H1 (cell line): ENCODE data around the gene TRABD2B. TPM values are rescaled to one million over a fixed set of nuclear protein-coding genes. Genes with fewer than 3 reads are reported as not detected.

ENCODE experiments used
- CTCF ChIA-PET: fragments of 300-600 bp; sonication (Branson Sonifier 250); formaldehyde crosslinking; loops from one replicate; lab custom pipeline; 2021; ENCODE audit not compliant: partially characterized antibody; lab: Charles Lee
- POLR2A ChIA-PET: fragments of 300-600 bp; sonication (Branson Sonifier 250); formaldehyde crosslinking; loops from one replicate; lab custom pipeline; 2021; ENCODE audit warnings: inconsistent platforms; ENCODE audit not compliant: partially characterized antibody; lab: Charles Lee
- DNase-seq, 2 experiments: peaks; one replicate each; pipeline versions ENCODE4 v3.0.0 to v3.0.0-alpha.2; 2010 to 2022; ENCODE audit warnings: low spot score in 2 of 2, low read depth in 1 of 2, mixed read lengths in 1 of 2
- FAIRE-seq: peaks from 2 replicates; lab custom pipeline; 2011; peaks lifted over from hg19 to GRCh38; lab: Jason Lieb, UNC
- H2AFZ ChIP-seq: 2 replicates; pipeline ENCODE4 v1.8.1; 2012; ENCODE audit warnings: low read length, inconsistent platforms
- H2AK5ac ChIP-seq: 2 replicates; pipeline ENCODE4 v1.6.1; 2013; ENCODE audit warnings: low read depth, low read length
- H2BK120ac ChIP-seq: replicated peaks from 2 replicates; pipeline ENCODE3; 2013; ENCODE audit warnings: low read depth, low read length, inconsistent platforms
- H2BK12ac ChIP-seq: 2 replicates; pipeline ENCODE4 v1.6.1; 2013; ENCODE audit warnings: low read depth, low read length
- H2BK15ac ChIP-seq: 2 replicates; pipeline ENCODE4 v1.6.1; 2013; ENCODE audit warnings: low read length
- H2BK20ac ChIP-seq: 2 replicates; pipeline ENCODE4 v1.6.1; 2013; ENCODE audit warnings: low read length
- H2BK5ac ChIP-seq: 2 replicates; pipeline ENCODE4 v1.6.1; 2013; ENCODE audit warnings: low read depth, low read length
- H3K14ac ChIP-seq: 2 replicates; pipeline ENCODE4 v1.6.1; 2013; ENCODE audit warnings: inconsistent platforms; ENCODE audit not compliant: insufficient read length
- H3K18ac ChIP-seq: 2 replicates; pipeline ENCODE4 v1.6.1; 2013; ENCODE audit warnings: low read length; ENCODE audit errors: extremely low read depth
- H3K23ac ChIP-seq: 2 replicates; pipeline ENCODE4 v1.6.1; 2013; ENCODE audit warnings: inconsistent platforms; ENCODE audit not compliant: insufficient read length
- H3K23me2 ChIP-seq: 2 replicates; pipeline ENCODE4 v1.6.1; 2013; ENCODE audit warnings: low read depth, low read length
- H3K27ac ChIP-seq: 2 replicates; pipeline ENCODE4 v1.6.1; 2011; ENCODE audit warnings: low read depth, low read length, inconsistent platforms
- H3K27me3 ChIP-seq, 4 experiments: replicated peaks in 1 of 4; 1 replicate in 1 of 4; 2 replicates in 3 of 4; pipeline versions ENCODE4 v1.6.1 to v1.8.1; 2011 to 2013; ENCODE audit warnings: low read length in 3 of 4, mild to moderate bottlenecking in 3 of 4, inconsistent platforms in 2 of 4, mixed read lengths in 2 of 4, moderate library complexity in 1 of 4; ENCODE audit not compliant: control insufficient read depth in 3 of 4, insufficient read depth in 3 of 4; ENCODE audit errors: extremely low read depth in 1 of 4
- H3K36me3 ChIP-seq, 4 experiments: 2 replicates each; pipeline versions ENCODE4 v1.6.1 to v1.8.1; 2011 to 2013; ENCODE audit warnings: mild to moderate bottlenecking in 4 of 4, low read length in 3 of 4, moderate library complexity in 2 of 4, control low read depth in 1 of 4, inconsistent platforms in 1 of 4; ENCODE audit not compliant: insufficient read depth in 4 of 4, control insufficient read depth in 2 of 4
- H3K4ac ChIP-seq: replicated peaks from 2 replicates; pipeline ENCODE3; 2013; ENCODE audit warnings: low read length, low read depth, mixed read lengths, inconsistent platforms; ENCODE audit not compliant: insufficient read length
- H3K4me1 ChIP-seq, 4 experiments: replicated peaks in 1 of 4; 1 replicate in 1 of 4; 2 replicates in 3 of 4; pipeline versions ENCODE4 v1.6.1 to v1.8.1; 2011 to 2013; ENCODE audit warnings: low read length in 3 of 4, inconsistent platforms in 2 of 4, mixed read lengths in 1 of 4; ENCODE audit not compliant: insufficient read depth in 4 of 4, control insufficient read depth in 3 of 4
- H3K4me2 ChIP-seq, 2 experiments: 2 replicates each; pipeline versions ENCODE4 v1.6.1 to v1.8.1; 2011 to 2013; ENCODE audit warnings: low read depth in 2 of 2, low read length in 2 of 2, control low read depth in 1 of 2, inconsistent platforms in 1 of 2, mild to moderate bottlenecking in 1 of 2; ENCODE audit not compliant: insufficient read depth in 1 of 2
- H3K4me3 ChIP-seq, 4 experiments: fragments of 200-600, 300-600 bp in 1 of 4; sonication (generic), shearing (Covaris generic), sonication (Bioruptor Twin) in 1 of 4; 2 replicates each; pipeline versions ENCODE4 v1.5.1 to v1.8.1; 2011 to 2016; ENCODE audit warnings: low read length in 4 of 4, low read depth in 3 of 4, control low read depth in 2 of 4, inconsistent platforms in 2 of 4, mild to moderate bottlenecking in 2 of 4, mixed read lengths in 1 of 4, moderate library complexity in 1 of 4; ENCODE audit not compliant: insufficient read depth in 2 of 4; ENCODE audit errors: extremely low read depth in 1 of 4
- H3K56ac ChIP-seq: replicated peaks from 2 replicates; pipeline ENCODE3; 2013; ENCODE audit warnings: low read depth, mild to moderate bottlenecking, mixed read lengths, low read length, inconsistent platforms; ENCODE audit not compliant: insufficient read length
- H3K79me1 ChIP-seq: 2 replicates; pipeline ENCODE4 v1.6.1; 2013; ENCODE audit warnings: low read depth, low read length, control low read depth
- H3K79me2 ChIP-seq, 2 experiments: 2 replicates each; pipeline versions ENCODE4 v1.6.1 to v1.8.1; 2012 to 2013; ENCODE audit warnings: low read length in 2 of 2, mild to moderate bottlenecking in 2 of 2, inconsistent platforms in 1 of 2; ENCODE audit not compliant: insufficient read depth in 2 of 2, control insufficient read depth in 1 of 2
- H3K9ac ChIP-seq, 4 experiments: replicated peaks in 1 of 4; 1 replicate in 1 of 4; 2 replicates in 3 of 4; pipeline versions ENCODE4 v1.6.1 to v1.8.1; 2011 to 2013; ENCODE audit warnings: low read depth in 3 of 4, low read length in 3 of 4, control low read depth in 2 of 4, mild to moderate bottlenecking in 2 of 4, moderate library complexity in 2 of 4, inconsistent platforms in 1 of 4; ENCODE audit errors: extremely low read depth in 1 of 4
- H3K9me3 ChIP-seq, 2 experiments: 2 replicates each; pipeline versions ENCODE4 v1.6.1 to v1.8.1; 2012 to 2013; ENCODE audit warnings: mild to moderate bottlenecking in 2 of 2, moderate library complexity in 2 of 2, control low read depth in 1 of 2, inconsistent platforms in 1 of 2, low read depth in 1 of 2, low read length in 1 of 2, mixed read lengths in 1 of 2; ENCODE audit not compliant: insufficient read depth in 2 of 2
- H4K20me1 ChIP-seq, 2 experiments: replicated peaks in 1 of 2; 2 replicates each; pipeline versions ENCODE3 to v1.8.1; 2011 to 2013; ENCODE audit warnings: inconsistent platforms in 2 of 2, low read length in 2 of 2, mild to moderate bottlenecking in 1 of 2; ENCODE audit not compliant: insufficient read depth in 2 of 2, control insufficient read depth in 1 of 2
- H4K5ac ChIP-seq: 2 replicates; pipeline ENCODE4 v1.6.1; 2013; ENCODE audit warnings: low read length, low read depth, mixed read lengths, inconsistent platforms; ENCODE audit not compliant: insufficient read length
- H4K8ac ChIP-seq: 2 replicates; pipeline ENCODE4 v1.8.0; 2013; ENCODE audit warnings: mild to moderate bottlenecking, moderate library complexity, low read length, inconsistent platforms; ENCODE audit not compliant: insufficient read depth; ENCODE audit errors: extremely low read depth
- H4K91ac ChIP-seq: replicated peaks from 2 replicates; pipeline ENCODE3; 2013; ENCODE audit warnings: low read length, mixed read lengths, inconsistent platforms; ENCODE audit not compliant: insufficient read length
- JUND ChIP-seq: IDR thresholded peaks from 2 replicates; pipeline ENCODE4 v1.6.1; 2011; ENCODE audit warnings: mild to moderate bottlenecking, improper control_type of control experiment, low read length
- MAFK ChIP-seq: IDR thresholded peaks from 2 replicates; pipeline ENCODE4 v1.6.1; 2012; ENCODE audit warnings: low read depth, mild to moderate bottlenecking, improper control_type of control experiment, low read length
- NANOG ChIP-seq: IDR thresholded peaks from 2 replicates; pipeline ENCODE4 v1.6.1; 2011; ENCODE audit warnings: low read length, low read depth, mild to moderate bottlenecking, inconsistent platforms; ENCODE audit not compliant: insufficient read depth, poor library complexity, severe bottlenecking
- NRF1 ChIP-seq: IDR thresholded peaks from 2 replicates; pipeline ENCODE4 v1.6.1; 2011; ENCODE audit warnings: mild to moderate bottlenecking, low read depth, low read length, improper control_type of control experiment
- RFX5 ChIP-seq: IDR thresholded peaks from 2 replicates; pipeline ENCODE4 v1.6.1; 2011; ENCODE audit warnings: low read depth, low read length, improper control_type of control experiment, borderline replicate concordance
- SAP30 ChIP-seq: fragments of 300-600 bp; sonication (generic); IDR thresholded peaks from 2 replicates; pipeline ENCODE4 v1.7.1; 2012; ENCODE audit warnings: low read length, moderate library complexity, mild to moderate bottlenecking, inconsistent platforms; ENCODE audit not compliant: insufficient read depth, insufficient replicate concordance
- TEAD4 ChIP-seq: IDR thresholded peaks from 2 replicates; pipeline ENCODE4 v1.6.1; 2012; ENCODE audit warnings: low read depth, low read length, inconsistent platforms, mixed read lengths
- WGBS, 2 experiments: shearing (Covaris generic) in 1 of 2; methylation state at CpG; one replicate each; pipeline versions ENCODE4 v1.1.6 to v1.1.7; 2013 to 2015; ENCODE audit warnings: low lambda C conversion rate in 2 of 2, mixed read lengths in 2 of 2, inconsistent platforms in 1 of 2, low coverage in 1 of 2, missing lambda C conversion rate in 1 of 2; ENCODE audit not compliant: insufficient replicate concordance in 2 of 2, insufficient coverage in 1 of 2, insufficient read length in 1 of 2; ENCODE audit errors: extremely low coverage in 1 of 2, missing lambda C conversion rate in 1 of 2; 5-methylcytosine and 5-hydroxymethylcytosine counted together
- polyA plus RNA-seq, 7 experiments: library from polyadenylated mRNA; depleted of rRNA in 3 of 7; stranded (reverse) in 5 of 7; unstranded in 2 of 7; fragments of >200 nt in 5 of 7; fragments of 200-250 nt in 2 of 7; gene quantifications; 1 replicate in 5 of 7; 2 replicates in 1 of 7; 4 replicates in 1 of 7; pipeline versions ENCODE4 v1.2.1 to v1.2.3, GENCODE V29; 2011 to 2013; ENCODE audit warnings: missing spikeins in 2 of 7, mixed read lengths in 2 of 7
- total RNA-seq: library from RNA; stranded (reverse); fragmentation: NEBNext Ultra II Directional; extraction: Animal tissue kit (Norgen Biotek cat#: 25700); gene quantifications from 2 replicates; pipeline ENCODE4 v1.2.1, GENCODE V29; 2021

Gene TRABD2B
- total and polyA plus RNA-seq, 2 of the 8 experiments (the other 6 are each of a cell fraction or from before 2014, with no cell fraction given), result 0.95 to 3.4 TPM

DNA sequence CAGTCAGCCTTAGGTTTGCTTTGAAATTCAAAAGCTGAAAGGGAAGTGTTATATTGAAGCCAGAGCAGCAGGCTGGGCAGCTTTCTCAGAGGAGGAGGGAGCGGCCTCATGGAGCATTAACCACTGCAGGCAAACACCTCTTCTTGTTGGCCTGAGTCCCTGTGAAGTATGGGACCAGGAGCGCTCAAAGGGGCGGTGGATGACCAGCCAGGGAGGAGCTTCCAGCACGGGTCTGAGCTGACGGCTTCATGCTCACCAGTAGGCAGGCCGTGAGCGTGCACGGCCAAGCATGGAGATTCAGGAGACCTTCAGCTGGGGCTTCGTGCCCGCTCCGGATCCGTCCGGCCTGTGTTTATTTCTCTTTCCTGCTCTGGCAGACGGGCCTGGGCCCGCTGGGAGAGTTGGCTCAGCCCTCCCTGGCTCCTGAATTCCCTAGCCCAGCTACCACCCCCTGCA, 245.2 kb downstream of the TRABD2B start:
- Histone ChIP-seq H3K4me2 (no peak overlapping the region), H4K91ac (no peak overlapping the region), H2BK120ac (no peak overlapping the region), H4K20me1 (no peaks in the 10 kb centered on the region), H3K23ac (no peak overlapping the region), H3K4me3 (no peak overlapping the region), H3K56ac (no peak overlapping the region), H2BK15ac (no peak overlapping the region), H3K4ac (no peak overlapping the region), H4K8ac (no peak overlapping the region), H2BK20ac (no peak overlapping the region), H3K79me1 (no peaks in the 10 kb centered on the region), H3K18ac (no peak overlapping the region), H2BK12ac (peak overlapping the region; percentile 27; the same call in 1 of the 2 replicates), H4K5ac (no peak overlapping the region), H3K27me3 (peaks cover 0 to 2% (median 0%) of the 10 kb centered on the region in 4 experiments; a peak in 1 of 7 replicates), H2AK5ac (no peak overlapping the region), H3K79me2 (no peaks in the 10 kb centered on the region), H3K9ac (no peak overlapping the region), H2AFZ (peak overlapping the region; percentile 46; the same call in 1 of the 2 replicates), H3K23me2 (no peaks in the 10 kb centered on the region; the same call in 1 of the 2 replicates), H2BK5ac (no peak overlapping the region), H3K36me3 (no peaks in the 10 kb centered on the region), H3K27ac (no peak overlapping the region), H3K4me1 (no peaks in the 10 kb centered on the region; a peak in 1 of 7 replicates), H3K9me3 (no peaks in the 10 kb centered on the region), H3K14ac (no peak overlapping the region)
- FAIRE-seq (no peak), DNase-seq (no peak)
- ChIA-PET CTCF (interaction anchor here (0.8 to 6.3 kb wide), 6 partner anchors 13 to 228 kb away, joined by 3 to 68 read pairs (median 4); no protein-coding TSS in a partner anchor), POLR2A (interaction anchor here (0.6 kb wide), 1 partner anchor 40 kb away, joined by 3 read pairs; no protein-coding TSS in a partner anchor)
- WGBS, 2 experiments, result 91% methylated on average over 15 of the region's 15 CpGs; no CpG with 5 or more reads in 1 of the 2 experiments
- TF ChIP-seq MAFK, result no peak
- TF ChIP-seq RFX5, result no peak
- TF ChIP-seq NANOG, result no peak
- TF ChIP-seq SAP30, result no peak
- no peak for TF ChIP-seq TEAD4
- no peak for TF ChIP-seq JUND
- TF ChIP-seq NRF1, result no peak
